Measurements from ENCODE around the gene PFN2. TPM values are rescaled to one million over a fixed set of nuclear protein-coding genes. Genes with fewer than 3 reads are reported as not detected.
"Not testable (repeated sequence)": the region's sequence is repeated elsewhere in the genome, so short reads cannot be mapped to it uniquely, and the experiment has no call there.

Gene PFN2
- total and polyA plus RNA-seq, 10 donors: 11.4 to 21.9 (median 17.8) TPM

DNA sequence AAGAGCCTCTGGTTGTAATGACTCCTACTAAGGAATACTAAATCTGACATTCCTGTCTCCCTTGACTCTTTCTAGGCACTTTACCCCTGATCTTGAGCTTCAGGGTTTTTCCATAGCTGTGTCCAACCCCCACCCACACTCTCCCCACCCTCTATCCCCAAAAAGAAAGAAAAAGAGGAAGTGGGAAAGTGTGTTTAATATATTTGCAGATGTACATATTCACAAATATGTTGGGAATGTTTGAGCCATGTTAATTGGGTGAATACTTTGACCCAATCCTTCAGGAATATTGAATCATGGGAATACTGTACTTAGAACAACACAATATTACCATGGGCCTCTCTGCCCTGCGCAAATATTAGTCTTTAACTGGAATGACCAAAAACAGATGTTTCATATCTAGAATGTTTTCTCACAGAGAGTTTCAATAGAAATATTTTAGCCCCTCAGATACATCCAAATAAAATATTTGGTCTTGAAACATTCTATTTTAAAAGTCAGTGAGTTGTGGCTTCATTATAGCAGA, 19.8 kb upstream of the PFN2 start:
- DNase-seq: no peak

DNA sequence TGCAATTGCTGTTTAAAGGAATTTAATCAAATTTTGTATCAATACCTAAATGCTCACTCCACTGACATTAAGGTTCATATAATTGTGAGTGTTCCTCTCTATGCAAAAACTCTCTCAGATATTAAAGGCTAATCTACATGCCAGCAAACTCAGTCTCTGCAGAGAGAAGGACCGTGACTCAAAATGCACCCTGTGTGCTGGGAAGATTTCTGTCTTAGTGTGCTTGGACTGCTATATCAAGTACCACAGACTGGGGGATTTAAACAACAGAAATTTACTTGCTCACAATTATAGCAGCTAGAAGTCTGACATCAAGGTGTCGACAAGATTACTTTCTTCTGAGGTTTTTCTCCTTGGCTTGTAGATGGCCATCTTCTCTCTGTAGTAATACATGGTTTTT, 18.6 kb upstream of the PFN2 start:
- Histone ChIP-seq H3K27ac (no peak overlapping the region), H3K4me3 (no peak overlapping the region), H3K4me1 (no peaks in the 10 kb centered on the region), H3K9me3 (peaks cover 3 to 16% (median 12%) of the 10 kb centered on the region in 8 donors), H3K36me3 (no peaks in the 10 kb centered on the region), H3K27me3 (replicated peaks in 1 of 7) (peaks cover 0 to 6% (median 0%) of the 10 kb centered on the region in 7 donors)
- intact Hi-C loops (cut with DNase I; ENCODE audit: low total_unique reads): no loop called here
- TF ChIP-seq, protein P1, sequence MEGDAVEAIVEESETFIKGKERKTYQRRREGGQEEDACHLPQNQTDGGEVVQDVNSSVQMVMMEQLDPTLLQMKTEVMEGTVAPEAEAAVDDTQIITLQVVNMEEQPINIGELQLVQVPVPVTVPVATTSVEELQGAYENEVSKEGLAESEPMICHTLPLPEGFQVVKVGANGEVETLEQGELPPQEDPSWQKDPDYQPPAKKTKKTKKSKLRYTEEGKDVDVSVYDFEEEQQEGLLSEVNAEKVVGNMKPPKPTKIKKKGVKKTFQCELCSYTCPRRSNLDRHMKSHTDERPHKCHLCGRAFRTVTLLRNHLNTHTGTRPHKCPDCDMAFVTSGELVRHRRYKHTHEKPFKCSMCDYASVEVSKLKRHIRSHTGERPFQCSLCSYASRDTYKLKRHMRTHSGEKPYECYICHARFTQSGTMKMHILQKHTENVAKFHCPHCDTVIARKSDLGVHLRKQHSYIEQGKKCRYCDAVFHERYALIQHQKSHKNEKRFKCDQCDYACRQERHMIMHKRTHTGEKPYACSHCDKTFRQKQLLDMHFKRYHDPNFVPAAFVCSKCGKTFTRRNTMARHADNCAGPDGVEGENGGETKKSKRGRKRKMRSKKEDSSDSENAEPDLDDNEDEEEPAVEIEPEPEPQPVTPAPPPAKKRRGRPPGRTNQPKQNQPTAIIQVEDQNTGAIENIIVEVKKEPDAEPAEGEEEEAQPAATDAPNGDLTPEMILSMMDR (IDR thresholded peaks at IDR 0.05 in 8 of 11, conservative IDR thresholded peaks at IDR 0.05 in 3 of 11): no peak
- TF ChIP-seq POLR2AphosphoS5 (IDR thresholded peaks at IDR 0.05): no peak
- DNase-seq: no peak
- 73 to 93% (median 89%) methylated on average over 2 of the region's 2 CpGs for WGBS, 5 donors

More for the DNA sequence above, 19.8 kb upstream of the PFN2 start:
- Histone ChIP-seq H3K27ac (no peak overlapping the region), H3K27me3 (replicated peaks in 1 of 7) (peaks cover 0 to 6% (median 0%) of the 10 kb centered on the region in 7 donors), H3K9me3 (peaks cover 7 to 27% (median 23%) of the 10 kb centered on the region in 8 donors), H3K4me1 (no peaks in the 10 kb centered on the region), H3K36me3 (no peaks in the 10 kb centered on the region), H3K4me3 (no peak overlapping the region)
- intact Hi-C loops (cut with DNase I; ENCODE audit: low total_unique reads): no loop called here
- TF ChIP-seq POLR2AphosphoS5 (IDR thresholded peaks at IDR 0.05) (no peak), POLR2A (IDR thresholded peaks at IDR 0.05) (no peak)
- TF ChIP-seq, protein P1 (IDR thresholded peaks at IDR 0.05 in 8 of 11, conservative IDR thresholded peaks at IDR 0.05 in 3 of 11): no peak
- 79 to 93% (median 86%) methylated on average over 1 of the region's 1 CpG for WGBS, 5 donors

DNA sequence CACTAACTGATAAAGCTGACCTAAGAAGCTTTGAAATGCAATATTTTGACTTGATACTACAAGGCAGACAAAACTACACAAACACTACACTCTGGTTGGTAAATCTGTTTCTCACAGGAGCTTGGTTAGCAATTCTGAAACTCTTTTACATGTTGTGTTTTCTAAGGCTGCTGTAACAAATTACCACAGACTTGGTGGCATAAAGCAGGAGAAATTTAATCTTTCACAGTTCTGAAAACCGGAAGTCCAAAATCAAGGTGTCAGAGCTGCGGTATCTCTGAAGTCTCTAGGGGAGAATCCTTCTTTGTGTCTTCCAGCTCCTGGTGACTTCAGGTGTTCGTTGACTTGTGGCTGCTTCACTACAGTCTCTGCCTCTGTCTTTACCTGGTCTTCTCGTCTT, 12.9 kb upstream of the PFN2 start:
- Histone ChIP-seq H3K27me3 (replicated peaks in 1 of 7) (peaks cover 0 to 6% (median 0%) of the 10 kb centered on the region in 7 donors), H3K27ac (no peak overlapping the region), H3K9me3 (peaks cover 0 to 3% (median 0%) of the 10 kb centered on the region in 8 donors), H3K4me1 (no peaks in the 10 kb centered on the region), H3K36me3 (no peaks in the 10 kb centered on the region), H3K4me3 (no peak overlapping the region)
- no peak for DNase-seq
- TF ChIP-seq, protein P1 (IDR thresholded peaks at IDR 0.05 in 8 of 11, conservative IDR thresholded peaks at IDR 0.05 in 3 of 11): no peak
- TF ChIP-seq POLR2A (IDR thresholded peaks at IDR 0.05) (no peak), POLR2AphosphoS5 (IDR thresholded peaks at IDR 0.05) (no peak)
- intact Hi-C loops (cut with DNase I; ENCODE audit: low total_unique reads): no loop called here
- 86 to 94% (median 87%) methylated on average over 4 of the region's 4 CpGs for WGBS, 5 donors

DNA sequence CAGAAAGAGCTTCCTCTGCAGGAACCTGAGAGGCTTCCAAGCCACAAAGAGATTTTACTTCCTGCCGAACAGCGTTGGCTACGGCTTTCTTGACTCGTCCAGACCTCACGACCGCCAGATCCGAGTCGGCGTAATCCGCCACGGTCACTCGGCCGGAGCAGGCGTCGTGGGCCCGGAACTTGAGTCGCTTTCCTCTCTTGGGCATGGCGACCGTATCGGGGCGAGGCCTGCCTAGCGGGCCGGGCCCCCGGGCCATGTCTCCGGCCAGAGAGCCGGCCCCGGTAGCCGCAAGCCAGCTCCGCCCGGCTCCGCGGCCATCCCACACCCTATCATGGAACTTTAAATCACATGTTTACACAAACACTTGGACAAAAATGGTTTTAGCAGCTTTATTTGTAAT, 12.4 kb upstream of the PFN2 start:
- DNase-seq; H3K27me3 ChIP-seq (replicated peaks in 1 of 7); H3K4me1 ChIP-seq; H3K4me3 ChIP-seq; intact Hi-C loops (cut with DNase I; ENCODE audit: low total_unique reads); H3K27ac ChIP-seq; H3K36me3 ChIP-seq; H3K9me3 ChIP-seq: not testable (repeated sequence)
- 94 to 96% (median 95%) methylated on average over 32 of the region's 32 CpGs for WGBS, 5 donors

DNA sequence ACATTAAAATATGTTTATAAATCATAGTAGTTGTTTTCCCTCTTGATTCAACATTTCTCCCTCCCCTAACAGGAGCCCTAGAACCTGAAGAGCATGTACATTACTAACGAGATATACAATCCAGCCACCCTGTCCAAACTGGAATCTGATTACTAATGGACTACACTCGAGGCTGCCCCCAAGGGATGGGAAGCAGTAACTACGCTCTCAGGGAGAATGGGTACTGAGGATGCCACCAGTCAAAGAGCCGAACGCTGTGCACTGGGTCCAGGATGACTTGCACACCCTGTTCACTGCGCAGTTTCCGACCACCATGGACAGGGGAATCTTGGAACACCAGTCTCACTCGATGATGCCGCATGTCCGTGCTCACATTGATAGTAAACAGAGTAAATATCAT, 11.3 kb upstream of the PFN2 start:
- H3K4me1 ChIP-seq; DNase-seq; H3K36me3 ChIP-seq; intact Hi-C loops (cut with DNase I; ENCODE audit: low total_unique reads); H3K9me3 ChIP-seq; H3K4me3 ChIP-seq; H3K27me3 ChIP-seq (replicated peaks in 1 of 7); H3K27ac ChIP-seq: not testable (repeated sequence)
- 61 to 89% (median 76%) methylated on average over 4 to 7 of the region's 10 CpGs for WGBS, 5 donors
